ENCODE measurements around the gene IRF3.

Gene IRF3, protein sequence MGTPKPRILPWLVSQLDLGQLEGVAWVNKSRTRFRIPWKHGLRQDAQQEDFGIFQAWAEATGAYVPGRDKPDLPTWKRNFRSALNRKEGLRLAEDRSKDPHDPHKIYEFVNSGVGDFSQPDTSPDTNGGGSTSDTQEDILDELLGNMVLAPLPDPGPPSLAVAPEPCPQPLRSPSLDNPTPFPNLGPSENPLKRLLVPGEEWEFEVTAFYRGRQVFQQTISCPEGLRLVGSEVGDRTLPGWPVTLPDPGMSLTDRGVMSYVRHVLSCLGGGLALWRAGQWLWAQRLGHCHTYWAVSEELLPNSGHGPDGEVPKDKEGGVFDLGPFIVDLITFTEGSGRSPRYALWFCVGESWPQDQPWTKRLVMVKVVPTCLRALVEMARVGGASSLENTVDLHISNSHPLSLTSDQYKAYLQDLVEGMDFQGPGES

GRCh38 chr19:49665351-49666119 lies at the start of gene IRF3, which contains the start of gene BCL2L12:
Gene IRF3, minus strand, starts transcription at chr19:49665857. Its CDS starts 1,019 bp downstream, at chr19:49664838.
Gene BCL2L12, plus strand, starts transcription at chr19:49665933. Its CDS starts 760 bp downstream, at chr19:49666693.
- Histone ChIP-seq H3K4me3 (peak within 1 kb of the TSS; percentile 47 to 87 (median 78)), H3K27ac (peak within 1 kb of the TSS; percentile 58 to 95 (median 84))

DNA sequence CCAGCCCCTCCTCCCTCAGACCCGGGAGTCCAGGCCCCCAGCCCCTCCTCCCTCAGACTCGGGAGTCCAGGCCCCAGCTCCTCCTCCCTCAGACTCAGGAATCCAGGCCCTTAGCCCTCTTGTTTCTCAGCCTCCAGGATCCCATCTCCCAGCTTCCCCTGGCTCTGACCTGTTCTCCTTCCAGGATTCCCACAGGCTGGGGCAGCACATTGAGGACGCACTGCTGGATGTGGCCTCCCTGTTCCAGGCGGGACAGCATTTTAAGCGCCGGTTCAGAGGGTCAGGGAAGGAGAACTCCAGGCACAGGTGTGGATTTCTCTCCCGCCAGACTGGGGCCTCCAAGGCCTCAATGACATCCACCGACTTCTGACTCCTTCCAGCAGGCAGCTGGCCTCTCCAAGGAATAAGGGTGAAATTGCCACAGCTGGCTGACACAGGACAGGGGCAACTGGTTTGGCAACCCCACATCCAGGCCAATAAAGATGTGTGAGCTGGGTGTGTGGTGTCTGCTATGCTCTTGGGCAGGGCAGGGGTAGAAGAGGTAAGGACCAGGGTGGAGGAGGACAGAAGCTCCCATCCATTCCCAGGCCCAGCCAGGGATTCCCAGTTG lies 47.7 kb upstream of the IRF3 start:
- Histone ChIP-seq H3K4me3 (no peak overlapping the region), H3K27ac (peak overlapping the region in 13 of 21 experiments; percentile 8 to 77 (median 36))

DNA sequence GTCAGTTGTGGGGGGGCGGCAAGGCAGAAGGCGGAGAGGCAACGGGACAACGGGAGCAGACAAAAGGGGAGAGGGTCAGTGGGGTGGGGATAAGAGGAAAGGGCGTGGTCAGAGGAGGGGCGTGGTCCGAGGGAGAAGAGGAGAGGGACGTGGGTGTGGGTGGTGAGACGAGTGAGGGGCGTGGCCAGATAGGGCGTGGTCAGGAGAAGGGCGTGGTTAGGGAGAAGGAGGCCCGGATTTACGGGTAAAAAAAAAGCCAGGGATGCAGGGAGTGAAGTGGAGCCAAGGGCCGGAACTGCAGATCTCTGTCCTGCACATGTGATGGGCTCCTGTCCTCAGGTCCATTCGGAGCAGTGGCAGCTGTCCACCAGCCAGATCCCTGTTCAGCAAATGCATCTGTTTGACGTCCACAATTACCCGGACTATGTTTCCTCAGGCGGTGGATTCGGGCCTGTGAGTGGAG lies 46.8 kb upstream of the IRF3 start:
- H3K27ac ChIP-seq = peak overlapping the region in 1 of 21 experiments; percentile 36
- no peak overlapping the region for H3K4me3 ChIP-seq

- no peak overlapping the region for H3K4me3 ChIP-seq
- H3K27ac ChIP-seq = no peak overlapping the region
These were observed 44.8 kb upstream of the IRF3 start for GRCh38 chr19:49710372-49710951.

- Histone ChIP-seq H3K4me3 (no peak overlapping the region), H3K27ac (no peak overlapping the region)
These were observed 40.3 kb upstream of the IRF3 start for GRCh38 chr19:49705919-49706318.

- Histone ChIP-seq H3K4me3 (no peak overlapping the region), H3K27ac (no peak overlapping the region)
These were observed 39.4 kb upstream of the IRF3 start for GRCh38 chr19:49704888-49705642.

DNA sequence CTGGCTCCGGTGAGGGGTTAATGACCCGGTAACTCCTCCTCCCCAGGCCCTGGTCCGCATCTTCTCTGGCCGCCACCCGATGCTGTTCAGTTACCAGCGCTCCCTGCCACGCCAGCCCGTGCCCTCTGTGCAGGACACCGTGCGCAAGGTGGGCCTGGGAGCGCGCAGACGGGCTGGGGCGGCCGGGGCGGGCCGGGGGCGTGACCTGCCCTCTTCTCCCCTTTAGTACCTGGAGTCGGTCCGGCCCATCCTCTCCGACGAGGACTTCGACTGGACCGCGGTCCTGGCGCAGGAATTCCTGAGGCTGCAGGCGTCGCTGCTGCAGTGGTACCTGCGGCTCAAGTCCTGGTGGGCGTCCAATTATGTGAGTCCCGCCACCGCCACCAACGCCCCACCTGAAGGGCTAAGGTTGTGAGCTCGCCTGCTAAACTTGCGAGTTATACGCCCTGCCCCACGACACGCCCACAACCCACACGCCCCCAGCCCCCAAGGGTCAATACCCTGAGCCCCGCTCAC lies 35.7 kb upstream of the IRF3 start:
- Histone ChIP-seq H3K4me3 (no peak overlapping the region), H3K27ac (no peak overlapping the region)

- Histone ChIP-seq H3K27ac (no peak overlapping the region), H3K4me3 (no peak overlapping the region)
These were observed 34.9 kb upstream of the IRF3 start for GRCh38 chr19:49700563-49700962.

GRCh38 chr19:49699364-49699763 lies 33.7 kb upstream of the IRF3 start:
- Histone ChIP-seq H3K27ac (no peak overlapping the region), H3K4me3 (no peak overlapping the region)

DNA sequence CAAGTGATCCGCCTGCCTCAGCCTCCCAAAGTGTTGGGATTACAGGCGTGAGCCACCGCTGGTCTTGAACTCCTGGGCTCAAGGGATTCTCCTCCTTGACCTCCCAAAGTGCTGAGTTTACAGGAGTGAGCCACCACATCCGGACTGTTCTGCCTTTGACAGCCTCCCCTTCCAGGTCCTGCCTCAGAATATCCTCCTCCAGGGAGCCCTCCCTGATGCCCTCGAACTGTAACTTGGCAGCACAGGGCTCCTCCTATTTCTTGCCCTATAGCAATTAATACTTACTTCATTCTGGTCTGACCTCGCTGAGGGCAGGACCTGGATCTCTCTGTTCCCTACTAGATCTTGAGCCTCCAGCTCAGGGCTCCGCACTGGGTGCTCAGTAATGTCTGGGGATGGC lies 31.2 kb upstream of the IRF3 start:
- Histone ChIP-seq H3K27ac (no peak overlapping the region), H3K4me3 (no peak overlapping the region)

- Histone ChIP-seq H3K27ac (no peak overlapping the region), H3K4me3 (no peak overlapping the region)
These were observed 30.5 kb upstream of the IRF3 start for GRCh38 chr19:49696115-49696514.

DNA sequence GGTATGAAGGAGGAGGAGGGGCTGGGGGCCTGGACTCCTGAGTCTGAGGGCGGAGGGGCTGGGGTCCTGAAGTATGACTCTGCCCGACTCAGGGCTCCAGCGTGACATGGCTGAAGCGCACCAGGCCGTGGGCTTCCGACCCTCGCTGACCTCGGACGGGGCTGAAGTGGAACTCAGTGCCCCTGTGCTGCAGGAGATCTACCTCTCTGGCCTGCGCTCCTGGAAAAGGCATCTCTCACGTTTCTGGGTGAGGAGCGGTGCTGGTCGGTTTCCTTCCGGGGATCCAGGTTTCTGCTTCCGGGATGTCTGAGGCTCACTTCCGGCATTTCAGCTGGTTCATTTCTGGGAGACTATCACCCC lies 26.5 kb upstream of the IRF3 start:
- H3K4me3 ChIP-seq = no peak overlapping the region
- H3K27ac ChIP-seq = no peak overlapping the region

DNA sequence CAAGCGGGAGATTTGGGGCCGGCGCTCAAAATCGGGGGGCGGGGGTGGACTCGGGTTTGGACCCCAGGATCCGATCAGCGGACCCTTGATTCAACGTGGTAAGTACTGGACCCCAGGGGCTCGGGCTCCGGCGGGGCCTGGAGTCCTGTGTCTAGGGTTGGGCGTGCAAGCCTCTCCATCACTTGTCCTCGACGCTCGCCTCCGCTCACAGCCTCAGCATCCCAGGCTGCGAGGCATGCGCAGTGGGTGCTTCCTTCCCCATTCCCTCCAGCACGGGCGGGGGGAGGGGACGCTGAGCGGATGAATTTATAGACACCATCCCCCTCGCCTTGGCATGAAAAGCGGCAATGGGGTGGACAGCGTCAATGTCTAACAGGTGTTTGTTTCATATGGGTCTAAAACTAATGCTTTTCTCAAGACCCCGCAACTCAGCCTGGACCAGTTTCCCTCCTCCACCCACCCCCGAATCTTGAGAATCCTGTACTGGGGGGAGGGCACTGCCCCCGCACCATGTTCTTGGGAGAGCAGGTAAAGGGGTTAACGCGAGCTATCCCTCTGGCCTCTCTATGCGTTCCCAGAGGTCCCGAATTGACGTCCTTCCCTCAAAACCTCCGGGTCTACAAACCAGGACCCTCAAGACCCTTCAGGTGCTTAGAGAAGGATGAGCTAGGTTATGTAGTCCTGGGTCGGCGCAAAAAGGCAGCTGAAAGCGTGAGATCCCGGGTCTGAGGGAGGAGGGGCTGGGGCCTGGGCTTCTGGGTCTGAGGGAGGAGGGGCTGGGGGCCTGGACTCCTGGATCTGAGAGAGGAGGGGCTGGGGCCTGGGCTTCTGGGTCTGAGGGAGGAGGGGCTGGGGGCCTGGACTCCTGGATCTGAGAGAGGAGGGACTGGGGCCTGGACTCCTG lies 25.8 kb upstream of the IRF3 start:
- Histone ChIP-seq H3K4me3 (peak overlapping the region; percentile 21 to 43 (median 40)), H3K27ac (no peak overlapping the region)

DNA sequence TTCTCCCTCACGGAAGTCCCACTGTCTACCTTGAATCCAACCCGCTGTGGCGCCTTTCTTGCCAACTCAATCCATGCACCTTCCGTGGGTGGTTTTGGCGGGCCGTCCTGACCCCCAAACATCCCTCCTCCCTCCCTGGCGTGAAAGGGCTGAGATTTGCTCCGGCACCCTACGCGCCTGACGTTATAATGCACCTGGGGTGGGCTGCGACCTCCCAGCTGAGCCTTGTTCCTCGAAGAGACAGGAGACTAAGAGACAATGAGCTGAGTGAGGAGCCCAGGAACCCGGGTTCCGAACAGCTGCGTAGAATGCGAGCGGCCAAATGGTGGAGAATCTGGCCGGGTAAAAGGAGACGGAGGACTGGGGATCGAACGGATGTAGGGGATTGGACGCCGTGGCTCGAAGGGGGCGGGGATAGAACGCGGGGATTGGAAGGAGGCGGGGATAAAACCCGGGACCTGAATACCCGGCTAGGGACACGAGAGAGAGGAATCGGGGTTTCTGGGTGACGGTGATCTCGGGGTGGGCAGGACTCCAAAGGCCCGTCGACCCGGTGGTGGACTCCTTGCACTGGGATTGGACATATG lies 25.1 kb upstream of the IRF3 start, which contains the start of gene CPT1C:
Gene CPT1C, plus strand, starts transcription at position 461 of the 587 bp plus-strand sequence. CDS start 1,137 bp downstream, outside the sequence.
- Histone ChIP-seq H3K27ac (peak within 1 kb of the TSS in 19 of 21 experiments; percentile 6 to 80 (median 41)), H3K4me3 (peak within 1 kb of the TSS; percentile 21 to 43 (median 40))

GRCh38 chr19:49690079-49690655 lies 24.5 kb upstream of the IRF3 start:
- Histone ChIP-seq H3K27ac (peak overlapping the region in 19 of 21 experiments; percentile 6 to 80 (median 41)), H3K4me3 (peak overlapping the region; percentile 21 to 43 (median 40))

- Histone ChIP-seq H3K4me3 (peak within 1 kb of the TSS; percentile 21 to 43 (median 40)), H3K27ac (peak within 1 kb of the TSS in 19 of 21 experiments; percentile 6 to 82 (median 45))
These were observed 23.7 kb upstream of the IRF3 start, which contains the start of gene ADM5 for GRCh38 chr19:49689133-49690078. Gene ADM5, plus strand, starts transcription at chr19:49689594. Its CDS starts 244 bp downstream, at chr19:49689838.
